Activated naive CD8-positive, alpha-beta T cell treated with anti-CD3 and anti-CD28 coated beads for 36 hours (primary cell): ENCODE results near the gene SLC9C2. TPM values are rescaled to one million over a fixed set of nuclear protein-coding genes. Genes with fewer than 3 reads are reported as not detected.
A peak's percentile ranks its signal among the peaks of the same experiment; 100 is the strongest.

ENCODE experiments used
- DNase-seq: peaks from one replicate; pipeline ENCODE4 v3.0.0; 2021
- H3K27ac Mint-ChIP-seq: one replicate; pipeline ENCODE4 v1.8.0; 2022; ENCODE audit warnings: mild to moderate bottlenecking, moderate library complexity, mixed read lengths
- H3K27me3 Mint-ChIP-seq: one replicate; pipeline ENCODE4 v1.8.0; 2022; ENCODE audit warnings: mild to moderate bottlenecking, mixed read lengths
- H3K36me3 Mint-ChIP-seq: one replicate; pipeline ENCODE4 v1.8.0; 2021; ENCODE audit warnings: mild to moderate bottlenecking, mixed read lengths
- H3K4me1 Mint-ChIP-seq: one replicate; pipeline ENCODE4 v1.8.0; 2021; ENCODE audit warnings: mixed read lengths
- H3K4me3 Mint-ChIP-seq: one replicate; pipeline ENCODE4 v1.8.0; 2022; ENCODE audit warnings: mild to moderate bottlenecking, moderate library complexity, mixed read lengths
- H3K9me3 Mint-ChIP-seq: one replicate; pipeline ENCODE4 v1.8.0; 2022; ENCODE audit warnings: mixed read lengths
- total RNA-seq, 2 experiments: library from RNA; stranded (reverse); gene quantifications; one replicate each; pipeline ENCODE4 v1.2.3, GENCODE V29; 2021

The SLC9C2 gene
- total RNA-seq, 2 experiments from 2014 or later, result not detected

GRCh38 chr1:173491508-173491907, 111.4 kb downstream of the SLC9C2 start:
- Mint-ChIP-seq H3K27me3 (no peaks in the 10 kb centered on the region), H3K36me3 (peaks cover 27% of the 10 kb centered on the region)

GRCh38 chr1:173489929-173490328, 112.9 kb downstream of the SLC9C2 start:
- Mint-ChIP-seq H3K27me3 (no peaks in the 10 kb centered on the region), H3K9me3 (peaks cover 6% of the 10 kb centered on the region), H3K36me3 (peaks cover 35% of the 10 kb centered on the region), H3K4me3 (no peak overlapping the region), H3K4me1 (peaks cover 7% of the 10 kb centered on the region), H3K27ac (no peak overlapping the region)
- DNase-seq, result no peak

More at GRCh38 chr1:173491508-173491907, 111.4 kb downstream of the SLC9C2 start:
- H3K9me3 Mint-ChIP-seq, result peaks cover 6% of the 10 kb centered on the region
- H3K27ac Mint-ChIP-seq, result no peak overlapping the region
- H3K4me3 Mint-ChIP-seq, result no peak overlapping the region
- DNase-seq, result no peak
- peaks cover 7% of the 10 kb centered on the region for H3K4me1 Mint-ChIP-seq

GRCh38 chr1:173489149-173489600, 113.7 kb downstream of the SLC9C2 start:
- Mint-ChIP-seq H3K4me3 (no peak overlapping the region), H3K36me3 (peaks cover 42% of the 10 kb centered on the region), H3K27me3 (no peaks in the 10 kb centered on the region), H3K9me3 (peaks cover 6% of the 10 kb centered on the region), H3K27ac (no peak overlapping the region), H3K4me1 (peaks cover 7% of the 10 kb centered on the region)
- DNase-seq, result no peak

GRCh38 chr1:173488001-173488400, 114.9 kb downstream of the SLC9C2 start:
- H3K27ac Mint-ChIP-seq, result no peak overlapping the region
- H3K27me3 Mint-ChIP-seq, result no peaks in the 10 kb centered on the region
- H3K9me3 Mint-ChIP-seq, result no peaks in the 10 kb centered on the region
- H3K4me1 Mint-ChIP-seq, result peaks cover 7% of the 10 kb centered on the region
- no peak overlapping the region for H3K4me3 Mint-ChIP-seq
- peaks cover 36% of the 10 kb centered on the region for H3K36me3 Mint-ChIP-seq
- DNase-seq, result no peak

- DNase-seq, result no peak
- Mint-ChIP-seq H3K4me1 (peaks cover 19% of the 10 kb centered on the region), H3K4me3 (no peak overlapping the region), H3K27ac (peak overlapping the region; percentile 50), H3K9me3 (no peaks in the 10 kb centered on the region), H3K27me3 (no peaks in the 10 kb centered on the region), H3K36me3 (peaks cover 51% of the 10 kb centered on the region)
These were observed 117.5 kb downstream of the SLC9C2 start for GRCh38 chr1:173485401-173485800.

- no peak overlapping the region for H3K27ac Mint-ChIP-seq
- H3K36me3 Mint-ChIP-seq, result peaks cover 59% of the 10 kb centered on the region
- no peak for DNase-seq
- no peak overlapping the region for H3K4me3 Mint-ChIP-seq
- no peaks in the 10 kb centered on the region for H3K9me3 Mint-ChIP-seq
- peaks cover 28% of the 10 kb centered on the region for H3K4me1 Mint-ChIP-seq
- H3K27me3 Mint-ChIP-seq, result no peaks in the 10 kb centered on the region
These were observed 118.6 kb downstream of the SLC9C2 start for GRCh38 chr1:173484276-173484675.

GRCh38 chr1:173482683-173483082, 120.2 kb downstream of the SLC9C2 start:
- Mint-ChIP-seq H3K27me3 (no peaks in the 10 kb centered on the region), H3K9me3 (no peaks in the 10 kb centered on the region), H3K4me1 (peaks cover 30% of the 10 kb centered on the region), H3K4me3 (no peak overlapping the region), H3K27ac (no peak overlapping the region), H3K36me3 (peaks cover 58% of the 10 kb centered on the region)
- DNase-seq, result no peak

- Mint-ChIP-seq H3K4me3 (no peak overlapping the region), H3K9me3 (no peaks in the 10 kb centered on the region), H3K36me3 (peaks cover 52% of the 10 kb centered on the region), H3K27ac (peak overlapping the region; percentile 57), H3K4me1 (peaks cover 30% of the 10 kb centered on the region), H3K27me3 (no peaks in the 10 kb centered on the region)
- DNase-seq, result no peak
These were observed 121.6 kb downstream of the SLC9C2 start for GRCh38 chr1:173481195-173481772.

- DNase-seq, result no peak
- peaks cover 42% of the 10 kb centered on the region for H3K36me3 Mint-ChIP-seq
- H3K4me3 Mint-ChIP-seq, result no peak overlapping the region
- H3K4me1 Mint-ChIP-seq, result peaks cover 44% of the 10 kb centered on the region
- H3K9me3 Mint-ChIP-seq, result no peaks in the 10 kb centered on the region
- H3K27ac Mint-ChIP-seq, result no peak overlapping the region
- no peaks in the 10 kb centered on the region for H3K27me3 Mint-ChIP-seq
These were observed 123.2 kb downstream of the SLC9C2 start for GRCh38 chr1:173479649-173480048.

- H3K4me1 Mint-ChIP-seq, result peaks cover 54% of the 10 kb centered on the region
- H3K4me3 Mint-ChIP-seq, result peak overlapping the region; percentile 94
- no peak for DNase-seq
- H3K9me3 Mint-ChIP-seq, result no peaks in the 10 kb centered on the region
- H3K27me3 Mint-ChIP-seq, result no peaks in the 10 kb centered on the region
- H3K36me3 Mint-ChIP-seq, result peaks cover 41% of the 10 kb centered on the region
- peak overlapping the region; percentile 89 for H3K27ac Mint-ChIP-seq
These were observed 124.7 kb downstream of the SLC9C2 start for GRCh38 chr1:173478094-173478674.

GRCh38 chr1:173477286-173478093, 125.4 kb downstream of the SLC9C2 start, which contains the start of gene PRDX6:
Gene PRDX6 (plus strand): TSS chr1:173477335. CDS start chr1:173477398, 63 bp downstream.
- Mint-ChIP-seq H3K4me3 (peak within 1 kb of the TSS; percentile 94), H3K4me1 (peaks cover 54% of the 10 kb centered on the region), H3K9me3 (no peaks in the 10 kb centered on the region), H3K36me3 (peaks cover 39% of the 10 kb centered on the region), H3K27me3 (no peaks in the 10 kb centered on the region), H3K27ac (peak within 1 kb of the TSS; percentile 89)
- DNase-seq, result peak; percentile 85

GRCh38 chr1:173476665-173477285, 126.1 kb downstream of the SLC9C2 start:
- H3K36me3 Mint-ChIP-seq, result peaks cover 39% of the 10 kb centered on the region
- peak; percentile 84 for DNase-seq
- H3K9me3 Mint-ChIP-seq, result peaks cover 5% of the 10 kb centered on the region
- H3K27me3 Mint-ChIP-seq, result no peaks in the 10 kb centered on the region
- peaks cover 49% of the 10 kb centered on the region for H3K4me1 Mint-ChIP-seq
- peak overlapping the region; percentile 89 for H3K27ac Mint-ChIP-seq
- H3K4me3 Mint-ChIP-seq, result peak overlapping the region; percentile 94

GRCh38 chr1:173476197-173476664, 126.6 kb downstream of the SLC9C2 start:
- Mint-ChIP-seq H3K27ac (peak overlapping the region; percentile 77), H3K4me3 (peak overlapping the region; percentile 86), H3K36me3 (peaks cover 40% of the 10 kb centered on the region), H3K27me3 (no peaks in the 10 kb centered on the region), H3K4me1 (peaks cover 44% of the 10 kb centered on the region), H3K9me3 (peaks cover 9% of the 10 kb centered on the region)
- no peak for DNase-seq

- Mint-ChIP-seq H3K36me3 (peaks cover 43% of the 10 kb centered on the region), H3K4me1 (peaks cover 42% of the 10 kb centered on the region), H3K9me3 (peaks cover 11% of the 10 kb centered on the region), H3K4me3 (peak overlapping the region; percentile 86), H3K27ac (peak overlapping the region; percentile 77), H3K27me3 (no peaks in the 10 kb centered on the region)
- DNase-seq, result peak; percentile 8
These were observed 127.2 kb downstream of the SLC9C2 start for GRCh38 chr1:173475564-173476196.
